ENCODE measurements around the gene CTSO. TPM values are rescaled to one million over a fixed set of nuclear protein-coding genes. Genes with fewer than 3 reads are reported as not detected.

CTSO gene, protein sequence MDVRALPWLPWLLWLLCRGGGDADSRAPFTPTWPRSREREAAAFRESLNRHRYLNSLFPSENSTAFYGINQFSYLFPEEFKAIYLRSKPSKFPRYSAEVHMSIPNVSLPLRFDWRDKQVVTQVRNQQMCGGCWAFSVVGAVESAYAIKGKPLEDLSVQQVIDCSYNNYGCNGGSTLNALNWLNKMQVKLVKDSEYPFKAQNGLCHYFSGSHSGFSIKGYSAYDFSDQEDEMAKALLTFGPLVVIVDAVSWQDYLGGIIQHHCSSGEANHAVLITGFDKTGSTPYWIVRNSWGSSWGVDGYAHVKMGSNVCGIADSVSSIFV
- 0.87 to 1.1 TPM (median 0.88 TPM) in 5 replicates for total RNA-seq (2022; extraction: Qiagen RNA extraction; ENCODE audit: low read depth)

DNA sequence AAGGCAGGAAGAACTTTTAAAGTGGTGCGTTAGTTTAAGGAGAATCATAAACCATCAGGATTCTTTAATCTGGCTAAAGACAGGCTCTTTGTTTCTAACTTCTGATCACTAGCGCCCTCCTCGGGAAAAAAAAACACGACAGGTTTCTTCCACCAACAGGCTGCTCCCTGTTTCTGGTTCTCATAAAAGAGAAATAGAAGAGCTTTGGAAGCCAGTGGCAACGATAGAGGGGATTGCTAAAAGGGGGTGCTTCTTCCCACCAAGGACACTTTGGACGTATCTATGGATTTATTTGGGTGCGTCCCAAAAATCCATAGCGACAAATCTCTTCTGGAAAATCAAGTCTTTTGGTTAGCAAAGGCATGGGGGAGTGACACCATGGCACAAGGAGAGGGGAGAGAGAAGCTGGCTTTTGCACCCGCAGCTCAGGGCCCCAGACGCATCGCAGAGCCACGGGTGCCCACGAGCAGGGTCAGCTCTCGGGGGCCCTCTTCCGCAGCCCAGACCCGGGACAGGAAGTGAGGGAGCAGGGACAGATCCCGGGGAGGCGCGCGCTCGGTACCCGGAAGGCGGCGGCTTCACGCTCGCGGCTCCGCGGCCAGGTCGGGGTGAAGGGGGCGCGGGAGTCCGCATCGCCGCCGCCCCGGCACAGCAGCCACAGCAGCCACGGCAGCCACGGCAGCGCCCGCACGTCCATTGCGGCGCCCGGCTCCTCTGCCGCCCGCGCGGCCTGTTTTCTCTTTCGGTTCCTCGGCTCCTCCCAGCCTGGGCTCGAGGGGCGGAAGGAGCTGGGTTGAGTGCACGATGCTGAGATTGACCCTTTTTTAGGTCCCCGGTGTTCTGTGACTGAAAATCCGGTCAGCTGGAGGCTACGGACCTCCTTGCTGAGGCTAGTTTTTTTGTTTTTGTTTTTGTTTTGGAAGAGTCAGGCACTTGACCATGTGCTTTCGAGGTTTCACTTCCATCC is at the start of gene CTSO:
Gene CTSO (minus strand): TSS at position 716 of the 967 bp plus-strand sequence. CDS start 19 bp downstream, at position 697.

DNA sequence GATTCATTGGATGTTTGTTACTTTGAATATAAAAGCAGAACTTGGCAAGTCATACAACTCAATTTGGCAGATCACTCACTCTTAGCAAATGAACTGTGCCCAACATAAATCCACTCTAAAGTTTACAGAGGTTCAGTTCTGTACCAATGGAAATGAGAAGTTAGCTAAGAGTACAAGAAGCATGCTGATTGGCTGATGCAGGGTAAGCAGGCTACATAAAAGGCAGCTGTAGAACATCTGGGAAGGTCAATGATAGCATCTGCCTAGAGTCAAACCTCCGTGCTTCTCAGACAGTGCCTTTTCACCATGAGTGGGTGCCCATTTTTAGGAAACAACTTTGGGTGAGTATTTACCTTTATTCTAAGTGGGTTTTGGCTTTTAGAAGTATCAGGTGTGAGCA is 50.2 kb downstream of the CTSO start, which contains the start of gene TDO2:
Gene TDO2 (plus strand): TSS at position 244 of the 400 bp plus-strand sequence. CDS start 63 bp downstream, at position 307.

Other genes starting within 250 kb of the CTSO start
- gene GUCY1B1, start 194.8 kb downstream of the CTSO start, total RNA-seq (2022; extraction: Qiagen RNA extraction; ENCODE audit: low read depth) = 0.17 to 0.38 TPM (median 0.26 TPM) in 5 replicates
- gene ASIC5, start 87.6 kb downstream of the CTSO start, total RNA-seq (2022; extraction: Qiagen RNA extraction; ENCODE audit: low read depth) = not detected in 5 replicates
- gene TDO2, start 50.2 kb downstream of the CTSO start, total RNA-seq (2022; extraction: Qiagen RNA extraction; ENCODE audit: low read depth) = 0.28 to 1.2 TPM (median 0.91 TPM) in 5 replicates